Effector CD4-positive, alpha-beta T cell (primary cell): ENCODE measurements around the gene PEX14.
"Not testable (repeated sequence)": the region's sequence is repeated elsewhere in the genome, so short reads cannot be mapped to it uniquely, and the experiment has no call there.

ENCODE experiments used
- DNase-seq: peaks from one replicate; pipeline ENCODE4 v3.0.0-alpha.2; 2020
- total RNA-seq: gene quantifications from one replicate; lab custom pipeline; 2026; lab: John Stamatoyannopoulos, UW

PEX14 gene
- total RNA-seq, result 20.6 reads per million, percentile 47 among the genes with 10 or more reads in this experiment

DNA sequence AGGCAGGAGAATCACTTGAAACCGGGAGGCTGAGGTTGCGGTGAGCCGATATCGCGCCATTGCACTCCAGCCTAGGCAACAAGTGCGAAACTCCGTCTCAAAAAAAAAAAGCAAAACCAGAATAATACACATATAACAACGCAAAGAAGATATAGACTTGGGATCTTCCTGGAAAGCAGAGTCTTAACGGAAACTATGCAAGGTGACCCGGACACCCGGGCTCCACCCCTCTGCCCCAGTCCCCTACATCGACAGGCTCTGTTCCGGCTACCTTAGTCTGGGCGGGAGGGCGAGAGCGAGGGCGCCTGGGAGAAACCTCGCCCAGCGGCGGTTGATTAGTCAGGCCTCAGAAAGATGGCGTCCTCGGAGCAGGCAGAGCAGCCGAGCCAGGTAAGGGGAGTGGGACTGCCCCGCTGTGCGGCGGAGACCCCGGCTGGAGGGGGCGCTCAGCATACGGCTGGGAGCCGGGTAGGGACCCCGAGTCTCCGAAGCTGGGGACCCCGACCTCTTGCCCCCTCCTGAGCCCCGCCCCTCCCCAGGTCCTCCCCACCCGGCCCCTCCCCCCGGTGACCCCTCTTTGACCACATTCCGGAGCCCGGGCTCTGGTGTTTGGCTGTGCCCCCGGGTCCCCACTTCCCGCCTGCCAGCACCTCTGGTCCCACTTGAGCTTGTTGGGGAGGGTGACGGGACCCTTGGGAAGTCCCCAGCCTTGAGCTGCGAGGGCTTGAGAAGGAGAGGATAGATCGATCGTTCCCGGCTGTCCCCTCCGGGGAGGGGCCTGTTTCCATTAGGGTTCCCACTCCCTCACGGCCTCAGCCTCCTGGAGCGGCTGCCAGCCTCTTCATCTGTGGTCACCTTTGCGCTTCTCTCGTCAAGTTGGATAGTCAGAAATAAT is at the start of gene PEX14:
Gene PEX14 (plus strand): TSS at position 338 of the 895 bp plus-strand sequence. CDS start 17 bp downstream, at position 355.
- DNase-seq, result peak; percentile 76

DNA sequence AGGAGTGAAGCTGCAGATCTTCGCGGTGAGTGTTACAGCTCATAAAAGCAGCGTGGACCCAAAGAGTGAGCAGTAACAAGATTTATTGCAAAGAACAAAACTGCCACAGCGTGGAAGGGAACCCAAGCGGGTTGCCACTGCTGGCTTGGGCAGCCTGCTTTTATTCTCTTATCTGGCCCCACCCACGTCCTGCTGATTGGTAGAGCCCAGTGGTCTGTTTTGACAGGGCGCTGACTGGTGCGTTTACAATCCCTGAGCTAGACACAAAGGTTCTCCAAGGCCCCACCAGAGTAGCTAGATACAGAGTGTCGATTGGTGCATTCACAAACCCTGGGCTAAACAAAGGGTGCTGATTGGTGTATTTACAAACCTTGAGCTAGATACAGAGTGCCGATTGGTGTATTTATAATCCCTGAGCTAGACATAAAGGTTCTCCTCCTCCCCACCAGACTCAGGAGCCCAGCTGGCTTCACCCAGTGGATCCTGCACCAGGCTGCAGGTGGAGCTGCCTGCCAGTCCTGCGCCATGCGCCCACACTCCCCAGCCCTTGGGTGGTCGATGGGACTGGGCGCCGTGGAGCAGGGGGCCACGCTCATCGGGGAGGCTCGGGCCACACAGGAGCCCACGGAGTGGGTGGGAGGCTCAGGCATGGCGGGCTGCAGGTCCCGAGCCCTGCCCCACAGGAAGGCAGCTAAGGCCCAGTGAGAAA is 48.8 kb upstream of the PEX14 start:
- not testable (repeated sequence) for DNase-seq

DNA sequence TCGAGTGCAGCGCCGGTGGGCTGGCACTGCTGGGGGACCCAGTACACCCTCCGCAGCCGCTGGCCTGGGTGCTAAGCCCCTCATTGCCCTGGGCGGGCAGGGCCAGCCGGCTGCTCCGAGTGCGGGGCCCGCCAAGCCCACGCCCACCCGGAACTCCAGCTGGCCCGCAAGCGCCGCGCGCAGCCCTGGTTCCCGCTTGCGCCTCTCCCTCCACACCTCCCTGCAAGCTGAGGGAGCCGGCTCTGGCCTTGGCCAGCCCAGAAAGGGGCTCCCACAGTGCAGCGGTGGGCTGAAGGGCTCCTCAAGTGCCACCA is 48.3 kb upstream of the PEX14 start:
- not testable (repeated sequence) for DNase-seq

- no peak for DNase-seq
Observed at GRCh38 chr1:10428984-10429383, 45.8 kb upstream of the PEX14 start.

- no peak for DNase-seq
Observed at GRCh38 chr1:10429868-10430215, 44.9 kb upstream of the PEX14 start.

DNA sequence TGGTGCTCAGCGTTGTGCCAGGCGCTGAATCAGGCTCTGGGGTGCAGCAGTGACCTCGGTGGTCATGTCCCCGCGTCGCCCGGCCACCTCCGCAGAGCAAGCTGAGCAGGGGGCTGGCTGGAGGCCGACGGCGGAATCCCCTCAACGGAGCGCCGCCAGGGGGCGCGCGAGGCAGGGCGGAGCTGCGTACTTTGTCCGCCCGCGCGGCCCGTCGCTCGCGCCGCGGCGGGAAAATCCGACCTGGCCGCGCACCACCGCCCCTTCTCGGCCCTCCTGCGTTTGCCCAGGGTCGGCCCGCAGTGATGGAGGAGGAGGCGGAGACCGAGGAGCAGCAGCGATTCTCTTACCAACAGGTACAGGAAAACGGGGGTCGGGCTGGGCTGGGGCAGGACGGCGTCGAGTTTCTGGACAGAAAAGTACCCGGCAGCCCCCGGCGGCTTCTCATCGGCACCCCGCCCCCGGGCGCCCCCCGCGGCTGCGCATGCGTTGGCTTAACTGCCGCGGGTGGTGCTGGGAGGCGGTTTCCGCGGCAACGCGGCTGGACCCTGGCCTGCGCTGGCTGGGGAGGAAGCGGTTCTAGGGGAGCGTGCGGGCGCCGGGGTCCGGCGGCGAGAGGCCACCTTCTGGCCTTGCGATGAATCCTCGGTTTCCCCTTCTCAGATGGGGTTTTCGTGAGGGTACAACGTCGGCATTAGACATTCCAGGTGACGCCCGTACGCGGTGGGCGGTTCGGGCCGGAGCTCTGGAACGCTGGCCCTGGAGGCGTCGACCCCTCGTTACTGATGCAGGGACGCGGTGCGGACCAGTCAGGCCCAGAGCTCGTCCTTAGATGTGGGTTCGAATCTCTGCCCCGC is 44.3 kb upstream of the PEX14 start, which contains the start of gene CENPS:
Gene CENPS (plus strand): TSS at position 218 of the 854 bp plus-strand sequence. CDS start 85 bp downstream, at position 303.
- peak; percentile 80 for DNase-seq

DNA sequence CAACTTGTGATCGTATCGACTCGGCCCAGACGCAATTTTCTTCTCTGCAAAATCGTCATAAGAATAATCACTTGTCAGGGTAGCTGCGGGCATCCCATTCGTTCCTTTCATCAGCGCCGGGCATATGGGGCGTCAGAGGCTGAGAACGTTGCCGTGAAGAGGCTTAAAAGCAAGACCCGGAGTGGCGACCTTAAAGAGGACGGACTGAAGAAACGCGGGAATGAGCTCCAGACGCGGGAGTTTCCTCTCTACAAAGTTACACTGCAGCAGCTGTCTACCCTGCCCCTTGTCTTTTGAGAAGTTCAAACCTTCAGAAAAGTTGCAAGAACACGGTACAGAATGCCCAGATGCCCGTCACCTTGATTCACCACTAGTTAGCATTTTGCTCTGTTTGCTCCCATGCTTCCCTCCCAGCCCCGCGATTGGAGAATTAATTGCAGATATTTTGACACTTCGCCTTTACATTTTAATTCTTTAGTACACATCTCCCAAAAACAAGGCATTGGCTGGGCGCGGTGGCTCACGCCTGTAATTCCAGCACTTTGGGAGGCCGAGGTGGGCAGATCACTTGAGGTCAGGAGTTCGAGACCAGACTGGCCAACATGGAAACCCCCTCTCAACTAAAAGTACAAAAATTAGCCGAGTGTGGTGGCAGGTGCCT is 43.5 kb upstream of the PEX14 start:
- no peak for DNase-seq

GRCh38 chr1:10432910-10433700 is 41.6 kb upstream of the PEX14 start:
- no peak for DNase-seq

DNA sequence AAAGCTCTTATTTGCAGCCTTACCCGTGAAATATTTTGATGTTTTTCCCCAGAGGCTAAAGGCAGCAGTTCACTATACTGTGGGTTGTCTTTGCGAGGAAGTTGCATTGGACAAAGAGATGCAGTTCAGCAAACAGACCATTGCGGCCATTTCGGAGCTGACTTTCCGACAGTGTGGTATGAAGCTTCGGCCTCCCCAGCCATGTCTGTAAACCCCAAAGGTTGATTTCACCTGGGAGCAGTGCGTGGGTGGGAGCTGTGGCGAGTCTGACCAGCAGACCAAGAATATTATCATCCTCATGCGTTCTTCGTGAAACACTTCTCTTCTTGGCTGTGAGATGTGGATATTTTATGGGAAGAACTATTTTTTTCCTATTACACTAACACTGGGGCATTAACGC is 41.0 kb upstream of the PEX14 start:
- no peak for DNase-seq

DNA sequence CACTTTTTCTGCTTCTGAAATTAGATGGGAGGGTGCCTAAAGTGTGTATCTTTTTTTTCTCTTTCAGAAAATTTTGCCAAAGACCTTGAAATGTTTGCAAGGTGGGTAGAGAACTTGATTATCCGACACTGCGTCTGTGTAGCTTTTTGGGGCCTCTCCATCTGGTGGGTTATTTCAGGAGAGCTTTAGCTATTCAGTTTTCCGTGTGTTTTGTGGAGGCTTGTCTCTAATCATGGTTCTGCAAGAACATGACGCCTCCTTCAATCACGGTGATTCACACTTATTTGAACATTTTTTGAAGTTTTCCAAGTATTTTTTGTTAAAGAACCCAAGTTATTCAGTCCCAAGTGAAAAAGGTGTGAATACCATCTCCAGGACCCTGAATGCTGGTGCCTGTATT is 40.2 kb upstream of the PEX14 start:
- no peak for DNase-seq

DNA sequence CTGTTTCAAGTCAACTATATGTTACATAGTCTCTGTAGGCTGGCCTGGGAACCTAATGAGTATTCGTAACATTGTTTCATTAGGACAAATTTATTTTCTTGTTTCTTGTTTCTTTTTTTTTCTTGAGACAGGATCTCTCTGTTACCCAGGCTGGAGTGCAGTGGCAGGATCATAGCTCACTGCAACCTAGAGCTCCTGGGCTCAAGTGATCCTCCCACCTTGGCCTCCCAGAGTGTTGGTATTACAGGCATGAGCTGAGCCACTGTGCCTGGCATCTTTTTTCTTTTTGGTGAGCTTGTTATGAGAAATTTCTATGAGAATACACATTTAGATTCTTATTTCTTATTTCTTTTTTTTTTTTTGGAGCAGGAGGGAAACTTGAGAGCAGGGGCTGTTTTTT is 37.7 kb upstream of the PEX14 start:
- no peak for DNase-seq

- DNase-seq, result no peak
Observed at GRCh38 chr1:10438677-10439163, 36.0 kb upstream of the PEX14 start.

- DNase-seq, result no peak
Observed at GRCh38 chr1:10440305-10440704, 34.4 kb upstream of the PEX14 start.

- DNase-seq, result no peak
Observed at GRCh38 chr1:10440794-10441193, 34.0 kb upstream of the PEX14 start.

GRCh38 chr1:10444248-10444647 is 30.5 kb upstream of the PEX14 start:
- DNase-seq, result no peak

- no peak for DNase-seq
Observed at GRCh38 chr1:10444795-10445397, 29.9 kb upstream of the PEX14 start.

DNA sequence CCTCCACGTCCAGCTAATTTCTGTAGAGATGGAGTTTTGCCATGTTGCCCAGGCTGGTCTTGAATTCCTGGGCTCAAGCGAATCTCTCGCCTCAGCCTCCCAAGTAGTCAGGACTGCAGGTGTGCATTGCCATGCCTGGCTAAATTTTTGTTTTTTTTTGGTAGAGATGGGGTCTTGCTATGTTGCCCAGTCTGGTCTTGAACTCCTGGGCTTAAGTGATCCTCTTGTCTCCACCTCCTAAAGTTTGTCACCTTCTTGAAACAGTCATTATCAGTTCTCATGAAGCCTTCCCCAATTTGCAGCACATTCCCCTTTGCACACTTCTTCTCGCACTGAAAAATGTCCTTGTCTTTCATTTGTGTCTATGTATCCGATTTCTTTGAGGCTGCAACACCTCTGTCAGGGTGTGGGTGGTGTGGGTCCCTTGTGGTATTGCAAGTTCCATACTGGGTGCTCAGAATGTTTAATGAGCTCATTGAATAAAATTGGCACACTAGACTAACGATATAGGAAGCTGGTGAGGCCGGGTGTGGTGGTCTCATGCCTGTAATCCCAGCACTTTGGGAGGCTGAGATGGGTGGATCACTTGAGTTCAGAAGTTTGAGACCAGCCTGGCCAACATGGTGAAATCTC is 27.8 kb upstream of the PEX14 start:
- DNase-seq, result no peak

DNA sequence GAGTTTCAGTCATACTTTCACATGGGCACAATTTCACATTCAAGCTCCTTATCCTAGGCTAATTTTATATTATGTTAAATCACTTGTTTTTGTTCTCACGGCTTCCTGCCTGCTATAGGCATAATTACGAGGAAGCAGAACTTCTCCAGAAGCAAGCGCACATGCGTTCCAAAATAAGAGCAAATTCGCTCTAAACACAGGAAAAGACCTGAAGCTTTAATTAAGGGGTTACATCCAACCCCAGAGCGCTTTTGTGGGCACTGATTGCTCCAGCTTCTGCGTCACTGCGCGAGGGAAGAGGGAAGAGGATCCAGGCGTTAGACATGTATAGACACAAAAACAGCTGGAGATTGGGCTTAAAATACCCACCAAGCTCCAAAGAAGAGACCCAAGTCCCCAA is 25.0 kb upstream of the PEX14 start, which contains the start of gene CORT:
Gene CORT (plus strand): TSS at position 281 of the 400 bp plus-strand sequence. CDS start 193 bp downstream, outside the sequence.
- DNase-seq, result no peak

- DNase-seq, result no peak
Observed at GRCh38 chr1:10450156-10450814, 24.5 kb upstream of the PEX14 start.

- DNase-seq, result no peak
Observed at GRCh38 chr1:10450836-10451235, 23.9 kb upstream of the PEX14 start.
